ENCODE data around the gene GLYR1. TPM values are rescaled to one million over a fixed set of nuclear protein-coding genes. Genes with fewer than 3 reads are reported as not detected.

GLYR1 gene
- total and polyA plus RNA-seq, 9 of the 15 experiments (the other 6 are each of a cell fraction or from before 2014, with no cell fraction given) = 6.7 to 99.2 (median 60.2) TPM

DNA sequence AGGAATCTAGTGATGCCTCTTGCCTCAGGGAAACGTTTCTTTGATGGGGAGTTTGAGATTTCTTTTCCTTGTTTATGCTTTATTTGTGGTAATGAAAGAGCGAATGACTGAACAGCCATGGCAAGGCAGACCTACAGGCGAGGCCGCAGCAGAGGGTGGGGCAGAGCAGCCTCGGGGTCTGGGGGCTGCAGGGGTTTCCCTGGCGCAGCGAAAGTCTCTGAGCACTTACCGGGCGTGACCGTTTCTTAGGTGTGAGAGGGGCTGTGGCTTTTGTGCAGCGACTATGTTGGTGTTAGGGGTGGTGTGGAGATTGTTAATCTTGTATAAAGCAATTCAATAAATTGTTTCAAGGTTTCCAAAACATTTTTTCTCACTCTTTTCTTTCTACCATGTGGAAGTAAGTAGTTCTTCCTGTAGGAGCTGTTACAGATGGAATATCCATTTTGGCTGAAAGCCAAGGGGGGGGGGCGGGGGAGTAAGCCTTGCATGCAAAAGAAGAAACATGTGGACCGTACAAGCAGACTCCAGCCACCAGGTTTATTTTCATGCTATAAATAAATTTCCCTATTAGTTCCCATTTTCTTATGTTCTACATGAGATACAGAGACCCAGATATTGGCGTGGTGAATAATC lies 35.0 kb upstream of the GLYR1 start:
- no peak for TF ChIP-seq ZNF146 (CRISPR knock-in tag; IDR thresholded peaks at IDR 0.05; ENCODE audit: unreplicated experiment)
- TF ChIP-seq ZNF740 (CRISPR knock-in tag; IDR thresholded peaks at IDR 0.05) = peak; percentile 90
- peak in 1 of 2 experiments; percentile 88; a peak in 2 of 4 replicates for TF ChIP-seq ZNF740 (tag; IDR thresholded peaks at IDR 0.05)
- peak; percentile 95 for TF ChIP-seq NFIC (IDR thresholded peaks at IDR 0.05)
- TF ChIP-seq VEZF1 (CRISPR knock-in tag; IDR thresholded peaks at IDR 0.05) = peak; percentile 38; the same call in 1 of the 2 replicates
- TF ChIP-seq ZNF398 (CRISPR knock-in tag; IDR thresholded peaks at IDR 0.05) = no peak
- TF ChIP-seq HOMEZ (CRISPR knock-in tag; IDR thresholded peaks at IDR 0.05) = no peak
- TF ChIP-seq TARDBP (IDR thresholded peaks at IDR 0.05) = no peak
- Histone ChIP-seq H3K4me2 (ENCODE audit: insufficient read depth, low read length) (no peak overlapping the region), H3K27ac (ENCODE audit: extremely low read depth, low read depth, low read length) (no peak overlapping the region), H3K9me1 (ENCODE audit: control insufficient read depth, insufficient read depth, low read length) (peaks cover 3% of the 10 kb centered on the region), H3K4me1 (replicated peaks in 1 of 2; ENCODE audit: control insufficient read depth in 2 of 2, insufficient read depth in 2 of 2, low read length in 2 of 2) (peaks cover 23 to 38% of the 10 kb centered on the region in 2 experiments; a peak in 4 of 5 replicates), H3K27me3 (ENCODE audit: control insufficient read depth in 2 of 2, insufficient read depth in 2 of 2, low read length in 2 of 2) (no peaks in the 10 kb centered on the region), H3K9me3 (replicated peaks; ENCODE audit: control insufficient read depth, insufficient read depth, low read depth, low read length) (peaks cover 7% of the 10 kb centered on the region; the same call in 1 of the 2 replicates), H4K20me1 (replicated peaks; ENCODE audit: control insufficient read depth, insufficient read depth, low read length) (no peaks in the 10 kb centered on the region; the same call in 1 of the 2 replicates), H3K4me3 (no peak overlapping the region), H3K79me2 (ENCODE audit: control insufficient read depth, insufficient read depth, low read length) (no peaks in the 10 kb centered on the region), H2AFZ (ENCODE audit: low read depth, low read length) (no peak overlapping the region), H3K9ac (ENCODE audit: insufficient read depth in 1 of 2, low read depth in 2 of 2, low read length in 2 of 2) (no peak overlapping the region), H3K36me3 (ENCODE audit: control insufficient read depth, insufficient read depth, low read length) (peaks cover 82% of the 10 kb centered on the region)
- ATAC-seq (no peak), DNase-seq (ENCODE audit: extremely low read depth in 1 of 4, low spot score in 3 of 4) (peak in 1 of 4 experiments; percentile 37), FAIRE-seq (no peak)
- BruUV-seq (replicated peaks) = no TSS peak
- 70% methylated on average over 12 of the region's 14 CpGs for WGBS (ENCODE audit: insufficient coverage, low coverage, missing lambda C conversion rate)
- POLR2A ChIA-PET = interaction anchor here (0.6 kb wide), 1 partner anchor 177 kb away, joined by 3 read pairs; no protein-coding TSS in a partner anchor
- intact Hi-C loops (cut with micrococcal nuclease) = loop anchor here (10.0 kb wide), 1 partner anchor 53 kb away; the partner anchor contains the start of gene PPL
- CTCF ChIA-PET (ENCODE audit: low intra/inter-chr PET ratio) = no interaction called here
- in situ Hi-C loops (cut with MboI) = no loop called here

All from K562 (cell line).